HFFc6 (cell line): ENCODE measurements around the gene ZNF225. TPM values are rescaled to one million over a fixed set of nuclear protein-coding genes. Genes with fewer than 3 reads are reported as not detected.

Experiments
- DNase-seq: peaks from one replicate; pipeline ENCODE4 v3.0.0-alpha.2; 2018
- H3K27ac Mint-ChIP-seq: 2 replicates; pipeline ENCODE4 v1.8.0; 2020; ENCODE audit warnings: mild to moderate bottlenecking, mixed read lengths
- H3K27me3 Mint-ChIP-seq: 2 replicates; pipeline ENCODE4 v1.8.0; 2021; ENCODE audit warnings: mild to moderate bottlenecking, moderate library complexity, mixed read lengths; ENCODE audit not compliant: insufficient read depth
- H3K36me3 Mint-ChIP-seq: 2 replicates; pipeline ENCODE4 v1.8.0; 2021; ENCODE audit warnings: low read depth, mixed read lengths
- H3K4me1 Mint-ChIP-seq: 2 replicates; pipeline ENCODE4 v1.8.0; 2020; ENCODE audit warnings: low read depth, mixed read lengths
- H3K4me3 Mint-ChIP-seq: 2 replicates; pipeline ENCODE4 v1.8.0; 2020; ENCODE audit warnings: mild to moderate bottlenecking, moderate library complexity, mixed read lengths
- H3K9me3 Mint-ChIP-seq: 2 replicates; pipeline ENCODE4 v1.8.0; 2020; ENCODE audit warnings: mild to moderate bottlenecking, mixed read lengths
- total RNA-seq, 6 experiments: library from RNA; stranded (reverse); fragmentation: NEBNext Ultra II Directional; extraction: Animal tissue kit (Norgen Biotek cat#: 25700); gene quantifications; 2 replicates in 1 of 6; 3 replicates in 5 of 6; pipeline ENCODE4 v1.2.3, GENCODE V29; 2021
- TF ChIP-seq, protein P1 (sequence below): fragments of 200-600 bp; sonication (generic); IDR thresholded peaks from 2 replicates; pipeline ENCODE4 v1.5.0; 2021; ENCODE audit warnings: antibody characterized with exemption, mild to moderate bottlenecking

ZNF225 gene
- total RNA-seq, 6 experiments from 2014 or later = 3.5 to 5.5 (median 4.0) TPM

DNA sequence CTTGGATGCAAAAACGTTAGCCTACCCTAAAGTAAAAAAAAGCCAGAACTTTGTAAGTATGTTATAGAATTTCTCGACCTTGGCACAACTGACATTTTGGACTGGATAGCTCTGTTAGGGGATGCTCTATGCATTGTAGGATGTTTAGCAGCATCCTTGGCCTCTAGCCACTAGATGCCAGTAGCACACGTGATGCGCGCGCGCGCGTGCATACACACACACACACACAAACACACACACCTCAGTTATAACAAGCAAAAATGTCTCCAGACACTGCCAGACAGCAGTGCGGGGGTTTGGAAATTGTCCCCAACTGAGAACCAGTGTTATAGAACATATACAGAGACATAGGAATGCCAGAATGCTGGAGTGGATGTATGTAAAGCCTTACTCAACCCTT is 68.9 kb downstream of the ZNF225 start:
- TF ChIP-seq, protein P1, sequence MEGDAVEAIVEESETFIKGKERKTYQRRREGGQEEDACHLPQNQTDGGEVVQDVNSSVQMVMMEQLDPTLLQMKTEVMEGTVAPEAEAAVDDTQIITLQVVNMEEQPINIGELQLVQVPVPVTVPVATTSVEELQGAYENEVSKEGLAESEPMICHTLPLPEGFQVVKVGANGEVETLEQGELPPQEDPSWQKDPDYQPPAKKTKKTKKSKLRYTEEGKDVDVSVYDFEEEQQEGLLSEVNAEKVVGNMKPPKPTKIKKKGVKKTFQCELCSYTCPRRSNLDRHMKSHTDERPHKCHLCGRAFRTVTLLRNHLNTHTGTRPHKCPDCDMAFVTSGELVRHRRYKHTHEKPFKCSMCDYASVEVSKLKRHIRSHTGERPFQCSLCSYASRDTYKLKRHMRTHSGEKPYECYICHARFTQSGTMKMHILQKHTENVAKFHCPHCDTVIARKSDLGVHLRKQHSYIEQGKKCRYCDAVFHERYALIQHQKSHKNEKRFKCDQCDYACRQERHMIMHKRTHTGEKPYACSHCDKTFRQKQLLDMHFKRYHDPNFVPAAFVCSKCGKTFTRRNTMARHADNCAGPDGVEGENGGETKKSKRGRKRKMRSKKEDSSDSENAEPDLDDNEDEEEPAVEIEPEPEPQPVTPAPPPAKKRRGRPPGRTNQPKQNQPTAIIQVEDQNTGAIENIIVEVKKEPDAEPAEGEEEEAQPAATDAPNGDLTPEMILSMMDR = no peak
- no peak overlapping the region for H3K4me3 Mint-ChIP-seq
- H3K27me3 Mint-ChIP-seq = no peaks in the 10 kb centered on the region
- H3K27ac Mint-ChIP-seq = no peak overlapping the region
- peaks cover 34% of the 10 kb centered on the region for H3K9me3 Mint-ChIP-seq
- H3K4me1 Mint-ChIP-seq = no peaks in the 10 kb centered on the region
- peaks cover 13% of the 10 kb centered on the region for H3K36me3 Mint-ChIP-seq
- no peak for DNase-seq

Other genes with a start within 250 kb of the ZNF225 start
- 1 to 10 TPM; 2.6 to 3.6 (median 3.2) TPM for gene ZNF404, start 229.4 kb upstream of the ZNF225 start, total RNA-seq
- gene ZNF45, start 178.1 kb upstream of the ZNF225 start, total RNA-seq = 10 to 100 TPM in 3 of 6 experiments, 1 to 10 TPM in 3; 8.4 to 12.3 (median 10.2) TPM
- 1 to 10 TPM; 3.6 to 4.3 (median 4.1) TPM for gene ZNF221, start 162.2 kb upstream of the ZNF225 start, total RNA-seq
- gene ZNF155, start 129.2 kb upstream of the ZNF225 start, total RNA-seq = 1 to 10 TPM; 5.7 to 6.7 (median 6.4) TPM
- 1 to 10 TPM; 1.3 to 2.6 (median 2.0) TPM for gene ZNF230, start 110.4 kb upstream of the ZNF225 start, total RNA-seq
- gene ZNF222, start 88.0 kb upstream of the ZNF225 start, total RNA-seq = 1 to 10 TPM; 2.4 to 5.1 (median 3.6) TPM
- 1 to 10 TPM; 2.3 to 4.1 (median 2.6) TPM for gene ZNF223, start 61.4 kb upstream of the ZNF225 start, total RNA-seq
- 1 to 10 TPM; 1.6 to 2.7 (median 2.4) TPM for gene ZNF284, start 41.2 kb upstream of the ZNF225 start, total RNA-seq
- 10 to 100 TPM in 5 of 6 experiments, 1 to 10 TPM in 1; 8.5 to 11.8 (median 10.8) TPM for gene ZNF224, start 19.0 kb upstream of the ZNF225 start, total RNA-seq
- 1 to 10 TPM; 4.8 to 7.2 (median 6.8) TPM for gene ZNF234, start 28.2 kb downstream of the ZNF225 start, total RNA-seq
- gene ZNF226, start 51.7 kb downstream of the ZNF225 start, total RNA-seq = 10 to 100 TPM; 20.8 to 25.7 (median 22.6) TPM
- gene ZNF227, start 99.1 kb downstream of the ZNF225 start, total RNA-seq = 10 to 100 TPM; 11.6 to 13.4 (median 12.9) TPM
- 1 to 10 TPM in 1 of 6 experiments, under 1 TPM in 5; 0.36 to 1.2 (median 0.68) TPM for gene ZNF233, start 146.5 kb downstream of the ZNF225 start, total RNA-seq
- 1 to 10 TPM; 1.6 to 2.1 (median 1.9) TPM for gene ZNF235, start 191.6 kb downstream of the ZNF225 start, total RNA-seq
- 1 to 10 TPM; 2.4 to 4.5 (median 3.1) TPM for gene ZNF112, start 243.3 kb downstream of the ZNF225 start, total RNA-seq